ENCODE data around the gene PAH.

PAH gene

GRCh38 chr12:102824218-102824835, 92.7 kb downstream of the PAH start:
- no peak for DNase-seq (ENCODE audit: low read depth in 2 of 2)

GRCh38 chr12:102821149-102821548, 95.9 kb downstream of the PAH start:
- DNase-seq (ENCODE audit: low read depth in 2 of 2) = no peak

- DNase-seq (ENCODE audit: low read depth in 2 of 2) = no peak
Measured at GRCh38 chr12:102816816-102817434, 100.1 kb downstream of the PAH start.

GRCh38 chr12:102814691-102815367, 102.2 kb downstream of the PAH start:
- DNase-seq (ENCODE audit: low read depth in 2 of 2) = no peak

- no peak for DNase-seq (ENCODE audit: low read depth in 2 of 2)
Measured at GRCh38 chr12:102812344-102812743, 104.7 kb downstream of the PAH start.

GRCh38 chr12:102811110-102811737, 105.8 kb downstream of the PAH start:
- DNase-seq (ENCODE audit: low read depth in 2 of 2) = peak in 1 of 2 experiments; percentile 1

- DNase-seq (ENCODE audit: low read depth in 2 of 2) = no peak
Measured at GRCh38 chr12:102808412-102808811, 108.6 kb downstream of the PAH start.

- DNase-seq (ENCODE audit: low read depth in 2 of 2) = no peak
Measured at GRCh38 chr12:102806592-102806991, 110.5 kb downstream of the PAH start.

GRCh38 chr12:102806110-102806509, 110.9 kb downstream of the PAH start:
- no peak for DNase-seq (ENCODE audit: low read depth in 2 of 2)

- DNase-seq (ENCODE audit: low read depth in 2 of 2) = no peak
Measured at GRCh38 chr12:102800565-102800964, 116.5 kb downstream of the PAH start.

GRCh38 chr12:102799229-102799628, 117.8 kb downstream of the PAH start:
- no peak for DNase-seq (ENCODE audit: low read depth in 2 of 2)

- no peak for DNase-seq (ENCODE audit: low read depth in 2 of 2)
Measured at GRCh38 chr12:102797528-102797927, 119.5 kb downstream of the PAH start.

- DNase-seq (ENCODE audit: low read depth in 2 of 2) = no peak
Measured at GRCh38 chr12:102793921-102794320, 123.1 kb downstream of the PAH start.
